NCI-H128 (cell line): ENCODE results near the gene SLC5A10.

Experiments
- DNase-seq: peaks from one replicate; lab custom pipeline; 2025; ENCODE audit not compliant: unreplicated experiment; lab: John Stamatoyannopoulos, UW

The SLC5A10 gene

DNA sequence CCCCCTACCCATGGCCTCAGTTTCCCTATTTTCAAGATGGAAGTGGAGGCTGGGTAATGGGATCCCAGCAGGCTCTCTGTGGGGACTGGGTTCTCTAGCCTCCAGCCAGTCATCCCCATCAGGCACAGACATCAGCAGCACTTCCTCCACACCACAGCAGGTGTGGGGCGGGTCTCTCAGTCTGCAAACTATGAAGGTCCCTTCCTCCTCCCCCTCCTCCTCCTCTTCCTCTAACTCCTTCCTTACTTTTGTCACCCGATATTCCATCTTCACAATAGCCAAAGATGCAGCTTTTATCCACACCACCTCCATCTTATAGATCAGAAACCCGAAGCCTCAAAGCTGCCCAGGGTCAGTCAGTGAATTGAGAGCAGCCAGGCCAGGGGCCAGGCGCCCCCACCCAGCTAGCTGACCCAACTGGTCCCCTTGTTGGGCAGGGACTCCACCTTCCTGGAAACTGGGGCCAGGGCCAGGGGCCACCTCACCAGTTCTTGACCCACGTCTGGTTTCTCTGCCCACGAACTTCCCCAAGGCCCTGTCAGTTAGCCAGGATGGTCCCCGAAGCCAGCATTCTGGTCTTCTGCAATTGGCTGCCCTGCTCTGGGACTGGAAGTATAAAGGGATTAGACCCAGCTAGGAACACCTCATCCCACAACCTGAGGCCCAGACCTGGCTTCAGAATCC is 50.1 kb downstream of the SLC5A10 start:
- no peak for DNase-seq

DNA sequence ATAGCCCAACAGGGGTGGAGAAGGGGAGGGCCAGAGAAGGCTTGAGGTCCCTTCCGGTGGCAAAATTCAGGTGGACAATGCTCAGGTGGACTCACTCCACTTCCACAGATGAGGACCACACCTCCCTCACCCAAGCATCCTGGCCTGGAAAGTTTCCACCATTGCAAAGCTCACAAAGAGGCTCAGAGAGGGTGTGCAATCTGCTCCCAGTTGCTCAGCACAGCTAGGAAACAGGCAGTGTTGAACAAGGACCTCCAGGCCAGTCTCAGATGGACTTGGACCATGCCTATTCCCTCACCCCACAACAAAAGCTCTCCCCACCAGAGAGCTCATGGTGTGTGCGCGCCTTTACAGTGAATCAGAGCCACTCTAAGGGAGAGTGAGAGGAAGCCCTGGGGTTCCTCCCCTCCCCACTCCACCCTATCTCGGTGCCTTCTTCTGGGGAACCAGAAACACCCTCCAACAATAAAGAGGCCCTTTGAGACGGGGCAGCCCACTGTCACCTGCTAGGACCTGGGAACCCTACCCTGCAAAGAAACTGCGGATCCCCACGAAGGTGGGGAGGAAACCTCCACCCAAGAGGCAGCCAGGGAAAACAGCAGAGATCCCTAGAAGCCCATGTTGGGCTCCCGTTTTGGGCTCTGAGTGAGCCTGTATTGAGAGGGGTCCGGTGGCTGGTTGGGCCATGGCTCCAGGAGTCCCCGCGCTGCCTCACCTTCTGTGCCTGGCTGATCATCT is 51.0 kb downstream of the SLC5A10 start:
- DNase-seq: no peak

DNA sequence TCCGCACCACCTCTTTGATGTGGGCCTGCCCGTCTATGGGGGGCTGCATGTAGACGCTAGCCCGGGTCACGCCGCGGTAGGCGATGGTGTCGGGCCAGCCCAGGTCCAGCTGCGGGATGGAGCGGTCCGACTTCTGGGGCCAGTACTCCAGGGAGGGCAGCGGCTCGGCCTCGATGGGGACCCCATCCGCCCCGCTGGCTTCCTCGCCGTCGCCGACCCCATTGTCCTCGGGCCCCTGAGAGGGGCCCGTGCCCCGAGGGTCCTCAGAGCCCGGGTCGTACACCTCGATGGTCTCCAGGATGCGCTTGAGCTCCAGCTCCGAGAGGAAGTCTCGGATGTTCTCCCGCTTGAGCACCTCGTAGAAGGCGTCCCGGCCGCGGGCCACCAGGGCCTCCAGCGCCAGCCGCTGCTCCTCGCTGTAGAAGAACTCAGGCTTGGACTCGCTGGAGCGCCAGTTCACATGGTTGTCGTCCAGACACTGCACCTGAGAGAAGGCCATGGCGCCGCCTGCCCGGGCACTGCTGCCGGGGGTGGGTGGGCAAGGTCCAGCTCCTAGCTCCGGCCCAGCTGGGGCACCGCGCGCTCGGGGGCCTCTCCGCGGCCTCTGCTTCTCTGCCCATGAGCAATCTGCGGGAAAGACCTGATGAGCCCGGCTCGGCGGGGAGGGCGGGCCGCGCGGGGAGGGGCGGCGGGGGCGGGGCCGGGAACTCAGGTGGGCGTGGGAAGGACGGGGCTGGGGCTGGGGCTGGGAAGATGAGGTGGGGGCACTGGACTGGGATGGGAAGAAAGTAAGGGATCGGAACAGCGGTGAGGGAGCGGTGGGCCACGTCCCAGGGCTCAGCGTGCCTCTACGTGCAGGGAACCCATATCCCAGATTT is 51.8 kb downstream of the SLC5A10 start:
- no peak for DNase-seq

DNA sequence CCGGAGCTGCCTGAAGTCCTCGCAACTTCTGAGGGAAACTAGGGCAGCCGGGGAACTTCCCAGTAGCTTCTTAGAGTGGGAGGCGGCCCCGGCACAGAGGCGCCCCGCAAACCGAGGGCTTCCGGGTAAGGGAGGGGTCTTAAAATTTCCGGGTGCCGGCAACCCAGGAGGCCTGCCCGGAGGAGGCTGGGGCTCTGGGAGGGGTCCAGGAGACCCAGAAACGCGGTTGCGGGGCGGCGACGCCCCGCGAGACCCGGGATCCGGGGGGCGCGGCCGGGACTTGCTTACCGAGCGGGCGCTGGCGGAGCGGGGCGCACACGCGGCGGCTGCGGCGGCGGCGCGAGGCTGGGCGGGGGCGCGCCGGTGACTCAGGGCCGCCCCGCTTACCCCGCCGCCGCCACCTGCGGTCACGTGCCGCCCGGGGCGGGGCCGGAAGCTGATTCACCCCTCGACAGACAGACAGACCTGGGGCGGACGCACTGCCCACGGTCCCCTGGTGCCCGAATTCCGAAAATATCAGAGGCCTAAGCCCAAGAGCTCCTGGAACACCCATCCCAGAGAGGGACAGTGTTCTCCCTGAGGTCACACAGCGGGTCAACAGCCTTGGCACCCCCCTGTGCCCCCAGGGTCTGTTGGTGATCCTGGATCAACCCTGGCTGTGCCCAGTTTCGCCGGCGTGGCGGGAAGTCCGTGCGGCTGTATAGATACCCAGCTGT is 52.6 kb downstream of the SLC5A10 start, which contains the start of gene FAM83G:
Gene FAM83G (minus strand): TSS at position 344 of the 716 bp plus-strand sequence. CDS start 723 bp downstream, outside the sequence.
- DNase-seq: peak; percentile 25

DNA sequence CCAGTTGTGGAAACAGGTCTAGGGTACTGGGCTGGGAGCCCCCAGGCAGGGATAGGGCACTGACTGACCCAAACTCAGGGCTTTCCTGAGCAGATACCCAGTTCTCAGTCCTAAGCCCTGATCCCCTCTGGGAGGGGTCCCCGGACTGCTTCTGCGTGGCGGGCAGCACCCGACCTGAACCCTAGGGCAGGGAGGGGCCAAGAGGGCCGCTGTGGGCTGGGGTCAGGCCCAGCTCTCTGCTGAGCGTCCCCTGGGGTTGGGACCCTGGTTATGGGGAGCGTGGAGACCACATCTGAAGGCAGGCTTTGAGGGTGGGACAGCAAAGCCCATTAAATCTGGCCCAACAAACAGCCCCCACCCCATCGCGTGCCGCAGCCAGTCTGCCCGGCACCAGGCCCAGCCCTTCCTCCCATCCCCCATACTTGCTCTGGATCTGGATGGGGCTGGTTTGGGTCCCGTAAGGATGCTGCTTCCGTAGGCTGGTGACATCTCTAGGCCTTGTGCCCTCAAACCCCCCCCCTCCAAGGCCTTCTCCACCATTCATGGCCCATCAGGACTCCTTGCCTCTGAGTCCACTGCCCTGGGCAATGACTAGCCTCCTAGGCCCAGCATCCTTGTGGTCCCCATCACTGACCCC is 53.3 kb downstream of the SLC5A10 start:
- no peak for DNase-seq

DNA sequence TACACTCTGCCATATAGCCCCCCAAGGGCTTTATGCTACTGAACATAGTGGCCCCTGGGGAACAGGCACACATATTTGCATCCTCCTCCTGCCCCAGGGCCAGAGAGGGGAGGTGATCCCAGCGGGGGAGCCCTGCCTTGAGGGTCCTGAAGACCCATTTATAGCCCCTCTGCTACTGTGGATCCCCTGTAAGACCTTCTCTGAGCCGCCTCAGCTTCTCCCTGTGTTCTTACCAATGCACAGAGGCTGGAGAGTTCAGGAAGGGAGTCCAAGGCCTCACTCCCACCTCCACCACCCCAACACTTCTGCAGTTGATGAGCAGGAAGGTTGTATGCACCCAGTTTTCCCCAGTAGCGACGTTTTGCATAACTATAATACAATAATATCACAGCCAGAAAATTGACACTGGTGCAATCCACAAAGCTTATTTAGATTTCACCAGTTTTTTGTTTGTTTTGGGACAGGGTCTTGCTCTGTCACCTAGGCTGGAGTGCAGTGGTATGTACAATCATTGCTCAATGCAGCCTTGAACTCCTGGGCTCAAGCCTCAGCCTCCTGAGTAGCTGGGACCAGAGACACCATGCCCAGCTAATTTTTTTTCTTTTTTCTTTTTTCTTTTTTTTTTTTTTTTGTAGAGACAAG is 53.9 kb downstream of the SLC5A10 start:
- DNase-seq: no peak

DNA sequence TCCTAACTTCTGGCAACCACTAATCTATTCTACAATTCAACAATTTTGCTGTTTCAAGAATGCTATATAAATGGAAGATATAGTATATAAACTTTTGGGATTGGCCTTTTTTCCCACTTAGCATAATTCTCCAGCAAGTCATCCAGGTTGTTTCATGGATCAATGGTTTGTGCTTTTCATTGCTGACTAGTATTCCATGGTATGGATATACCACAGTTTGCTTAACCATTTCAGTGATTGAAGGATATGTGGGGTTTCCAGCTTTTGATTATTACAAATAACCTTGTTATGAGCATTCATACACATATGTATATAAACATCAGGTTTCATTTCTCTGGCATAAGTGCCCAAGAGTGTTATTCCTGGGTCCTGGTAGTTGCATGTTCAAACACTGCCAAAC is 54.7 kb downstream of the SLC5A10 start:
- DNase-seq: no peak

- DNase-seq: no peak
Measured at GRCh38 chr17:19009970-19010369, 58.0 kb downstream of the SLC5A10 start.

DNA sequence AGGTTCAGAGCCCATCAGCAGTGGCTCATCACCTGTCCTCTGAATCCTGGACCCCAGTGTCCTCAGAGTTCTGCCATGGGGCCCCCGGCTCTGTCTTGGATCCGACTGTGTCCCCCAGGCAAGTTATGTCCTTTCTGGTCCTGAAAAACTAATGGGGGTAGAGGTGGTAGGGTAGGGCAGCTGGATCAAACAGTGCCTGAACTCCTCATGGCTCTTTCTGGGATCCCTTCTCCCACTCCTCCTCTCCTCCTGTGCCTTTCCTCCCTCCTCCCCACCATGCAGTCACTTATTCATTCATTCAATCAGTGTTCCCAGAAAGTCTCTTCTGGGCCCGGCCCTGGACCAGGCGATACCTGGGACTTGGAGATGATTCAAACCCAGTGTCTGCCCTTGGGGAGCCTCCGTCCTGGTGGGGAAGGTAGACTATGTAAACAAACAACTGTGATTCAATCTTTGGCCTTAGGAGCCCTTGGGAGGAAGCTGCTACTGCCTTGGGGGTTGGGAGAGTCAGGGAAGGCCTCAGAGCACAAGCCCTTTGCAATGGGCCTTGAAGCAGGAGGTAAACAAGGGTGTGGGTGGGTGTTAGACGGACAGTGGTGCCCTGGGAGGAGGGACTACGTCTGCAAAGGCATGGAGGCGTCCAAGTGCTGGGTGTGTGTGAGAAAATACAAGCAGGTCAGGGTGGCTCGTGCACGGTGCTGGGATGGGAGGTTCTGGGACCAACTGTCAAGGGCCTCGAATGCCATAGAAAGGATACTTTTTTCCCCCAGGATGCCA is 59.0 kb downstream of the SLC5A10 start:
- no peak for DNase-seq

GRCh38 chr17:19011581-19011980 is 59.6 kb downstream of the SLC5A10 start:
- no peak for DNase-seq

DNA sequence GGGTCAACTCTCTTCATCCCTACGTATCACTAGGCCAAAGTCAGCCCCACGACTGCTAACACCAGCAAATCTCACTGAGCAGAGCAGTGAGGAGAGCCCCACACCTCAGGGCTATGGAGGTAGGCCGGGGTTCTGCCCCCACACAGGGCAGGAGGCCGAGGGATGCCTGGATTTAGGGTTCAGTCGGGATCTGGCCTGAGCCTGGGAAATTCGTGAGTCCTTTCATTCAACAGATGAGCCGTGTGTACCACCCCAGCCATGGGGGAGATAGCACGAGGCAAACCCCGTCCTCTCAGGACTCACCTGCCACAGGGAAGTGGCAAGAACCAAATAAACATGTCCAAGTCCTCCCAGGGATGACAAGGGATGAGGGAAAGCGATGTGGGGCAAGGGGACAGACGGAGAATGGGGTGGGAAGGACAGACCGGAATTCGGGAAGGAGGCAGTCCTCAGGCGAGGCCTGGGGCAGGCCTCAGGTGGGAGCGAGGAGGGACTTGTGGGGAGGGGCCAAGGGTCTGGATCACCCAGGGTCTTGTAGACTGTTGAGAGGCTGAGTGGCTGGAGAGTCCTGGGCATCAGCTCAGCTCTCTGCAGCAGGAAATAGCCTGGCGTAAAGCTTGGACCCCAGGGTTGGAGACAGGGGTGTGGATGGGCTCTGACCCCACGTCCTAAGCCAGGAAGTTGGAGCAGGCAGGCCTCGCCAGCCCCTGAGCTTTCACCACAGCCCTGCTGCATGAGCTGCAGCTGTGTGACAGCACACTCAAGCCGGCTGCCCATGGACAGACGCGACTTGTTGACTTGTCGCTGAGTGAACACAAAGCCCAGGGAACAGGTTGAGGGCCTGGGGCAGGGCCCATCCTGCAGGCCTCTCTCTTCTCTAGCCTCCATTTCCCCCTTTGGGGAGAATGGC is 60.5 kb downstream of the SLC5A10 start:
- DNase-seq: no peak

DNA sequence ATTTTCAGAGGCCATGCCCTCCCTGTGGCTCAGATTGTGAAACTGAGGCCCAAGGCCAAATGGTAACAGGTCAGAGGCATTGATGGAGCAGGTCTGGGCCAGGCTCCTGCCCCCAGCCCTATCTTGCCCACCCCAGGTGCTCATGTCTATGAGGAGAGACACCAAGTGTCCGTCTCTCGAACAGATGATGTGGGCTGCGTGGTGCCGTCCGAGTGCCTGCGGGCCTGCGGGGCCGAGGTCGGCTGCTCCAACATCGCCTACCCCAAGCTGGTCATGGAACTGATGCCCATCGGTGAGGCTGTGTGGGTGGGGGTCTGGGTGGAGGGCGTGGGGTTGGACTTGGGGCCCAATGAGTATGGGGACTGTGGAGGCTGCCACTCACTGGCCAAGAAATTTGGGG is 61.3 kb downstream of the SLC5A10 start:
- no peak for DNase-seq

GRCh38 chr17:19013806-19014627 is 62.1 kb downstream of the SLC5A10 start:
- DNase-seq: no peak

DNA sequence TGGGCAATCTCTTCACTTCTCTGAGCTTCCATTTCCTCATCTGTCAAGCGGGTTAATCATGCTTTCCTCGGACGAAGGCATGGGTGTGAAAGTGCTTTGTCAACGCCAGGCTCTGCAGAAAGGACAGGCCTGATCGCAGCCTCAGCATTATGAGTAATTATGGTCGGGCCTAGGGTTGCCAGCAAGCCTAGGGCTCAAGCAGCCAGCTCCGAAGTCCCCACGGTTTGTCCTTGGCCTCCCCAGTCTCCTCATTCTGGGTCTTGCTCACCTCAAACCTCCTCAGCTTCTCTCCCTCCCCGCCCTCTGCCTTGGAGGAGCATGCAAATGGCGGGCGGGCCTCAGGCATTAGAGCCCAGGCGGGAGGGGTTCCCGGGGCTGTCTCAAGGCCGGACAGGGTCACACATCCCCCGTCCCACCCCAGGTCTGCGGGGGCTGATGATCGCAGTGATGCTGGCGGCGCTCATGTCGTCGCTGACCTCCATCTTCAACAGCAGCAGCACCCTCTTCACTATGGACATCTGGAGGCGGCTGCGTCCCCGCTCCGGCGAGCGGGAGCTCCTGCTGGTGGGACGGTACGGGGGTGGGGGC is 62.8 kb downstream of the SLC5A10 start:
- no peak for DNase-seq

DNA sequence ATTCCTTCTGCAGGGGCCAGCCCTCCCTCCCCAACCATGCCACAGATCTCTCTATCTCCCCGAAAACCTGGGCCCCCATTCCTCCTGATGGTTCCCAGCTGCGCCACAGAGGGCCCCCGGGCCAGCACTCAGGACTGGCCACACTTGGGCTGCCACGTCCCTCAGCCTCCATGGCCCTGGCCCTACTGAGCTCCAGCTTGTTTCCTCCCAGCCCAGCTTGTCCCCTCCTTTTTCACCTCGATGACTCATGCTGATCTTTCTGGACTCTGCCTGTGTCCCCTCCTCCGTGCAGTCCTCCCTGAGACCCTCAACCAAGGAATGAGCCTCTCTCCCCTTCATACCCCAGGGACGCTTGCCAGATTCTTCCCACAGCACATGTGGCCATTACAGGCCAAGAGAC is 63.5 kb downstream of the SLC5A10 start:
- DNase-seq: no peak

DNA sequence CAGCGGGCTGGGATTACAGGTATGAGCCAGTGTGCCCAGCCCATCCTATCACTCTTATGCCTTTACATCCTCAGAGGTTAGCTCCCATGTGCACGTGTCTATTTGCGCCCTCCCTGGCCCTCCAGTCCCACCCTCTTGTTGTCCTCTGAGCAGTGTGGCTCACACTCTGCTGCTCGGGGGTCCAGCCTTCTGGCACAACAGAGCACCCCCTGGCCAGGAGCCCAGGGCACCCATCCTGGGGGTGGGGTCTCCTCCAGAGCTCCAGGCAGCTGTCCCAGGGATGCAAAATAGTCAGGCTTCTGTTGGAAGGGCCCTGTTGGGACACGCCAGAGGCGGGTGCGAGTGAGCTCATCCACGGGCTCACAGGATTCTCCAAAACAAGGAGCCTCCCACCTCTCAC is 64.3 kb downstream of the SLC5A10 start:
- no peak for DNase-seq

GRCh38 chr17:19016881-19017280 is 64.9 kb downstream of the SLC5A10 start:
- no peak for DNase-seq
